HG03354 (cell line): ENCODE results near the gene ATL3.
"Not testable (repeated sequence)": the region's sequence is repeated elsewhere in the genome, so short reads cannot be mapped to it uniquely, and the experiment has no call there.

Experiments used
- ATAC-seq: cut with Tn5 transposase; IDR thresholded peaks from one replicate; pipeline ENCODE4 v1.9.1; 2021; ENCODE audit warnings: mild to moderate bottlenecking; ENCODE audit not compliant: unreplicated experiment, poor library complexity, severe bottlenecking

ATL3 gene

GRCh38 chr11:63629426-63629825 lies 41.8 kb downstream of the ATL3 start:
- ATAC-seq = no peak

- no peak for ATAC-seq
Measured at GRCh38 chr11:63623513-63624140, 47.5 kb downstream of the ATL3 start.

GRCh38 chr11:63622323-63622722 lies 48.9 kb downstream of the ATL3 start:
- ATAC-seq = no peak

DNA sequence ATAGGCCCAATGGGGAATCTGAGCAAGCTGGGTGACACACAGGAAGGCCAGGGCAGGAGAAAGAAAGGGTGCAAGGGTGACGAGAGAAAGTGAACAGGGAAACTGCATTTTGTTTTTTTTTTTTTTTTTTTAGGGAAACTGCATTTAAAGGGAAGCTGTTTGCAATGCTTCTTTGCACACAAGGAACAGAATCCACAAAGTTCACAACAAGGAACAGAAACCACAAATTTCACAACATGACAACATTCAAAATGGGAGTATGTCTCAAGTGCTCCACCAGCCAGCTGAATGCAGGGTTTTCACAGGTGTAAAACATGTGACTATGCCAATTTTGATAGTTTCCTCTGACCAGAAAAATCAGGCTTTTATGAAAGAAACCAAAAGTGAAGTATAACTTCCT lies 50.1 kb downstream of the ATL3 start:
- no peak for ATAC-seq

GRCh38 chr11:63619967-63620366 lies 51.2 kb downstream of the ATL3 start:
- no peak for ATAC-seq

DNA sequence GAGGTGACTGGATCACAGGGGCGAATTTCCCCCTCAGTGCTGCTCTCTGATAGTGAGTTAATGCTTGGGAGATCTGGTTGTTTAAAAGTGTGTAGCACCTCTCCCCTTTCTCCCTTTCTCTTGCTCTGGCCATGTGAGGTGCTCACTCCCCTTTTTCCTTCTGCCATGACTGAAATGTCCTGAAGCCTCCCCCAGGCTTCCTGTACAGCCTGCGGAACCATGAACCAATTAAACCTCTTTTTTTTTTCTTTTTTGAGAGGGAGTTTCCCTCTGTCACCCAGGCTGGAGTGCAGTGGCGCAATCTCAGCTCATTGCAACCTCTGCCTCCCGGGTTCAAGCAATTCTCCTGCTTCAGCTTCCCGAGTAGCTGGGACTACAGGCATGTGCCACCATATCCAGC lies 53.5 kb downstream of the ATL3 start:
- not testable (repeated sequence) for ATAC-seq

- no peak for ATAC-seq
Measured at GRCh38 chr11:63616953-63617352, 54.2 kb downstream of the ATL3 start.

GRCh38 chr11:63614136-63614671 lies 57.0 kb downstream of the ATL3 start, which contains the start of gene PLAAT3:
PLAAT3 (minus strand) TSS chr11:63614433; CDS start chr11:63614014, 419 bp downstream.
- ATAC-seq = peak; percentile 49

GRCh38 chr11:63613517-63614135 lies 57.5 kb downstream of the ATL3 start:
- peak; percentile 49 for ATAC-seq

DNA sequence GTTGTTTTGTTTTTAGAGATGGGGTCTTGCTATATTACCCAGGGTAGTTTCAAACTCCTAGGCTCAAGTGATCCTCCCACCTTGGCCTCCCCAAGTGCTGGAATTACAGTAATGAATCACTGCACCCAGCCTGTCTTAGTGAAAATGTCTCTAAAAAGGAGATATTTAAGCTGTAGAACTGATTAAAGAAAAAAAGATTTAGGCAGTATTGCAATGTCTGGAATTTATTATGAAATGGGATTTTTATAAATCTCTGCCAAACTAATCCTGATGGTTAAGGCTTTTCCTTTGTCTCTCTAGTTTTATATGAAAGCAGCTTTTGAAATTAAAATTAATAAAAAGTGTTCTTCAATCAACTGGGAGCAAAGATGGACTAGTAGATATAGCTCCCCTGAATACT lies 59.0 kb downstream of the ATL3 start:
- no peak for ATAC-seq

DNA sequence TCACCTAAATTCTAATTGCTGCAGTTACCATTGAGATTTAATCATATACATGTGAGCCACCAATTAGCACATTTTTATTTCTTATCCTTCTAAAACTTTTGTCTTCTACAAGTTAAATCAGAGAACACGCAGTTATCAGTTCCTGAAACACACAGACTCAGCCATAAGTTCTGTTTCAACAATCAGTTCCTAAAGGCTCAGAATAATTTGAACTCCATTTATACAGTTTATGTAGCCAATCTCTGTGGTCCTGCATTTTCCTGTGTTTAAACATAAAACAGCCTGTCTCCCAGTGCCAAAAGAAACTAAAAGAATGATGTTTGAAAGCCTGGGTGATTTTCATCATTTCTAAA lies 59.8 kb downstream of the ATL3 start:
- no peak for ATAC-seq

DNA sequence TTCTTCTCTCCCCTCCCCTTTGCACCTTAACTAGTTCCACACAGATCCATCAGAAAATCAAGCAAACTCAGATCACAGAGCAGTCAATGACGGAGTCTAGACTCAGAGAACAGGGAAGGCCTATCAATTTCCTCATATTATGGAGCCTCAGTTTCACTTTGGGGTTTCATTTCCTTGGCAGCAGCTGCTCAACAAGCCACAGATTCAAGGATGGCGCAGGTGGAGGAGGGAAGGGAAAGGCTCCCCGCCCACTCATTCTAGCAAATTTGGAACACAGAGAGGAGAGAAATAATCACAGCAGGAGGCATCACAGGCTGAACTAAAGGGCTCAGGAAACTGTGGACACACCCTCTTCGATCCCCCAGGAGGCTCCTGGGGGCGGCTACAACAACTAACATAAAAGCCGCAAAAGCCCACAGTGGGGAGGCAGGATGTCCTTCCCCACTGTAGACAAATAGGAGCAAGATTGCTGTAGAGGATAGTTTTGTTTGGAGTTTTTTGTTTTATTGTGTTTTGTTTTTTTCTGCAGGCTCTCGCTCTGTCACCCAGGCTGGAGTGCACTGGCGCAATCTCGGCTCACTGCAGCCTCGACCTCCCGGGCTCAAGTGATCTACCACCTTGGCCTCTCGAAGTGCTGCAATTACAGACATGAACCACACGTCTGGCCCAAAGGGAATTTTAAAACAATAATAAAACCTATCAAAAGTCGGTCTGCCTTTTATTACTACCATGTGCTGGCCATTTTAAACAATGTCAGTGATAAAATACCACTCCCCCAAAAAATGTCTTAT lies 60.4 kb downstream of the ATL3 start:
- ATAC-seq = no peak

- ATAC-seq = no peak
Measured at GRCh38 chr11:63609971-63610580, 61.1 kb downstream of the ATL3 start.

DNA sequence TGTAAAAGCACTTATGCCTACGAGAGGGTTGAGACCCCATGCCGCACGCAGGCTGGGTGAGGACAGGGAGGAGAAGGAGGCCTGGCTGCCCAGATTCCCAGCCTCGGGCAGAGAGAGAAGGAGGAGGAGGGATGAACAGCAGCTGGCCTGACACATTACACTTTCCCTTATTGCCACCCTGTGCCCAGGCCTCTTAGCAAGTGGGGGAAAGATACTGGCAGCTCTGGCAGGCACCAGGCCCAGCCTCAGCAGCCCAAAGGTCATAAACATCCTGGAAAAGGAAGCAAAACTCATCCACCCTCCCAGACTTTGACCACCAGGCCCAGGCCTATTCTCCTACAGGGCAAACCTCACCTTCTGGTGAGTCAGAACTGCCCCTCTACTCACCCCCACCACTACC lies 61.6 kb downstream of the ATL3 start:
- no peak for ATAC-seq

DNA sequence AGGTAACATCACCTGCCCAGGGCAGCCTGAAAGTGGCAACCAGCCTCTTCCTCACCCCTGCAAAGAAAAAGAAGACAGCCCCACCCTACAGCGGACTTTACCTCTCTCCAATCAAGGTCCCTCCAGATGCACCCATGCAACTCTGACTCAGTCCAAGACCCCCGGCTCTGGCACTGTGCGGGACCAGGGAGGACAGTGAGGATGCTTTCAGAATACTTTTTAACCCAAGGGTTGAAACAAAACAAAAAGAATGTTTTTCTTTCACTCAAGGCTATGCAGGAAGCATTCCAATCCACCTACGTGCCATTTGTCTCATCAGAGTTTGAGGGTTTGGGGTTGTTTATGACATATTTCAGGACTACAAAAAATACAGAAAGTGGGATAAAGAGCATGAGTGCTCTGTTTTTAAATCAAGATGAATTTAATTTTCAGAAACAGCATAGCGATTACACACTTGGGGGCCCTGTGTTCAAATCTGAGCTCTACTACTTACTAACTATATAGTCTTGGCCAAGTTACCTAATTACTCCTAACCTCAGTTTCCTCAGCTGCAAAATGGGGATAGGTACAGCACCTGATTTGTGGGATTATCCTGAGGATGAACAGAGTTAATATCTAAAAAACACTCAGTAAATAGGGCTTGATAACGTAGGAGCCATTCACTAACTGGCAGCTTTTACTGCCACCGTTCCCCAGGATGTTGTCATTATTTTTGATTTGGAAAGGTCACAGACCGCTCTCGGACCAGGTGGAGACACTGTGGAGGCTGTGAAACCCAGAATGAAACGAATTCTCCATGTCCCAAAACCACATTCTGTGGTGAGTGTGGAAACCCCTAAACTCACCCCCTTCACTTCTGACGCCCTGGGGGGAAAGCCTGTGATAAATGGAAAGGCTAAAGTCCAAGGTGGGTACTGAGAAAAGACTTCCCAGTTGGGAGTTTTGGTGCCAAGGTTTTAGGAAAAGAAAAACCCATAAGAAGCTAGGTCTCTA lies 62.5 kb downstream of the ATL3 start:
- no peak for ATAC-seq

- no peak for ATAC-seq
Measured at GRCh38 chr11:63603180-63603518, 68.0 kb downstream of the ATL3 start.

DNA sequence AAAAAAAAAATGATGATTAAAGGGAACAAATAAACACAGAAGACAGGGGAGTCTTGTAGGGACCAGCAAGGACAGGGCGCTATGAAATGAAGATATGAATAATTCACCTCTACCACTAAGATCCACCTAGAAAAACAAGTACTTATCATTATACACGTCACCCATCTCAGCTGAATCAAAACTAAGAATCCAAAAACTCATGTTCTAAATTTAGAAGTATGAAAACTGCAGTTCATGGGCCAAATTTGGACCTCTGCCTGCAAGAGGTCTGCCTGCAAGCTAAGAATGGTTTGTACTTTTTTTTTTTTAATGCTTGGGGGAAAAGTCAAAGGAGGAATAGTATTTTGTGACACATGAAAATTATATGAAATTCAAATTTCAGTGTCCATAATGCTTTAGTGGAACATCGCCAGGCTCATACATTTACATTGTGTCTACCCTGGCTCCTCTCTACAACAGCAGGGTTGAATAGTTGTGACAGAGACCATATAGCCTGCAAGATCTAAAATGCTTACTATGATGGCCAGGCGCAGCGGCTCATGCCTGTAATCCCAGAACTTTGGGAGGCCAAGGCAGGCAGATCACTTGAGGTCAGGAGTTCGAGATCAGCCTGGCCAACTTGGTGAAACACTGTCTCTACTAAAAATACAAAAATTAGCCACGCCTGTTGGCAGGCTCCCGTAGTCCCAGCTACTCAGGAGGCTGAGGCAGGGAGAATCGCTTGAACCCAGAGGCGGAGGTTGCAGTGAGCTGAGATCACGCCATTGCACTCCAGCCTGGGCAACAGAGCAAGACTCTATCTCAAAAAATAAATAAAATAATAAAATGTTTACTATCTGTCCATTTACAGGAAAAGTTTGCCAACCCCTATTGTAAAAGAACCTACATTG lies 68.6 kb downstream of the ATL3 start:
- ATAC-seq = not testable (repeated sequence)
